Breast epithelium (tissue), 4 donors: ENCODE results near the gene GUCD1. TPM values are rescaled to one million over a fixed set of nuclear protein-coding genes. Genes with fewer than 3 reads are reported as not detected.
A peak's percentile ranks its signal among the peaks of the same experiment; 100 is the strongest.

Experiments
- DNase-seq, 2 donors: peaks; one replicate each; pipeline ENCODE4 v3.0.0-alpha.2; 2019; ENCODE audit warnings: low spot score in 2 of 2
- H3K27ac ChIP-seq, 2 donors: fragments of 200-600 bp; sonication (generic) in 1 of 2; one replicate each; pipeline ENCODE4 v1.5.1; 2016 to 2019; ENCODE audit warnings: mild to moderate bottlenecking in 1 of 2
- H3K27me3 ChIP-seq, 2 donors: fragments of 200-600 bp; sonication (generic) in 1 of 2; one replicate each; pipeline versions ENCODE4 v1.5.1 to v1.6.0; 2017 to 2019; ENCODE audit warnings: control low read depth in 1 of 2, mild to moderate bottlenecking in 1 of 2
- H3K36me3 ChIP-seq: fragments of 200-600 bp; one replicate; pipeline ENCODE4 v1.5.1; 2019
- H3K4me1 ChIP-seq, 2 donors: fragments of 200-600 bp; sonication (generic); one replicate each; pipeline ENCODE4 v1.5.1; 2016 to 2019; ENCODE audit warnings: control low read depth in 1 of 2
- H3K4me3 ChIP-seq, 3 donors: fragments of 200-600 bp; sonication (generic); 1 replicate in 2 of 3; 2 replicates in 1 of 3; pipeline ENCODE4 v1.5.1; 2016 to 2019; ENCODE audit warnings: mild to moderate bottlenecking in 3 of 3, moderate library complexity in 2 of 3
- H3K9me3 ChIP-seq, 2 donors: fragments of 200-600 bp; sonication (generic) in 1 of 2; one replicate each; pipeline ENCODE4 v1.5.1; 2016 to 2019; ENCODE audit warnings: control low read depth in 1 of 2
- CTCF ChIP-seq, 3 donors: fragments of 450-650 bp; IDR thresholded peaks; one replicate each; pipeline ENCODE4 v1.5.1; 2016 to 2017; ENCODE audit warnings: antibody characterized with exemption in 3 of 3, mild to moderate bottlenecking in 3 of 3, moderate library complexity in 3 of 3
- POLR2A ChIP-seq: fragments of 450-650 bp; IDR thresholded peaks from one replicate; pipeline ENCODE4 v1.6.1; 2016; ENCODE audit warnings: antibody characterized with exemption, mild to moderate bottlenecking, moderate library complexity
- POLR2AphosphoS5 ChIP-seq, 3 donors: sonication (generic); formaldehyde crosslinking; IDR thresholded peaks; one replicate each; pipeline ENCODE4 v1.6.1; 2017; ENCODE audit warnings: antibody characterized with exemption in 3 of 3
- intact Hi-C: fragments of 100-400 bp; cut with DNase I; formaldehyde crosslinking; loops from one replicate; pipeline ENCODE4 v1.15.1; 2023; ENCODE audit warnings: low total_unique reads
- total RNA-seq, 3 donors: library from RNA; depleted of rRNA; stranded (reverse); fragments of >200 nt; gene quantifications; one replicate each; pipeline ENCODE4 v1.1.0, GENCODE V29; 2016

GUCD1 gene
- total RNA-seq, 3 donors from 2014 or later, result 89.6 to 177 (median 91.4) TPM

- H3K9me3 ChIP-seq, result no peaks in the 10 kb centered on the region
- peaks cover 7% of the 10 kb centered on the region for H3K36me3 ChIP-seq
- H3K4me3 ChIP-seq, result no peak overlapping the region
- intact Hi-C loops, result no loop called here
- peaks cover 0 to 3% of the 10 kb centered on the region in 2 donors for H3K4me1 ChIP-seq
- H3K27me3 ChIP-seq, result no peaks in the 10 kb centered on the region
- no peak for TF ChIP-seq POLR2AphosphoS5 (IDR thresholded peaks at IDR 0.05)
- no peak for TF ChIP-seq POLR2A
- no peak for TF ChIP-seq CTCF (IDR thresholded peaks at IDR 0.05)
- DNase-seq, result no peak
- H3K27ac ChIP-seq, result peak overlapping the region in 1 of 2 donors; percentile 10
Measured at GRCh38 chr22:24564376-24565058, 9.6 kb upstream of the GUCD1 start.

- H3K36me3 ChIP-seq, result no peaks in the 10 kb centered on the region
- H3K4me3 ChIP-seq, result no peak overlapping the region
- TF ChIP-seq POLR2AphosphoS5 (IDR thresholded peaks at IDR 0.05) (no peak), POLR2A (no peak), CTCF (IDR thresholded peaks at IDR 0.05) (no peak)
- H3K27ac ChIP-seq, result no peak overlapping the region
- H3K9me3 ChIP-seq, result no peaks in the 10 kb centered on the region
- DNase-seq, result no peak
- no peaks in the 10 kb centered on the region for H3K27me3 ChIP-seq
- H3K4me1 ChIP-seq, result peaks cover 0 to 3% of the 10 kb centered on the region in 2 donors
- intact Hi-C loops, result no loop called here
Measured at GRCh38 chr22:24563246-24563645, 8.3 kb upstream of the GUCD1 start.

GRCh38 chr22:24559471-24559870, 4.5 kb upstream of the GUCD1 start:
- Histone ChIP-seq H3K36me3 (no peaks in the 10 kb centered on the region), H3K27me3 (no peaks in the 10 kb centered on the region), H3K4me1 (peaks cover 0 to 13% of the 10 kb centered on the region in 2 donors), H3K4me3 (no peak overlapping the region), H3K27ac (no peak overlapping the region), H3K9me3 (no peaks in the 10 kb centered on the region)
- TF ChIP-seq POLR2AphosphoS5 (IDR thresholded peaks at IDR 0.05) (no peak), CTCF (IDR thresholded peaks at IDR 0.05) (no peak), POLR2A (no peak)
- intact Hi-C loops, result no loop called here
- no peak for DNase-seq

- TF ChIP-seq POLR2A, result peak; percentile 13
- peak; percentile 86 to 92 (median 91) for TF ChIP-seq POLR2AphosphoS5 (IDR thresholded peaks at IDR 0.05)
- peak; percentile 43 to 68 (median 46) for TF ChIP-seq CTCF (IDR thresholded peaks at IDR 0.05)
- peak; percentile 100 for DNase-seq
- H3K4me1 ChIP-seq, result peaks cover 0 to 21% of the 10 kb centered on the region in 2 donors
- no peaks in the 10 kb centered on the region for H3K36me3 ChIP-seq
- H3K9me3 ChIP-seq, result no peaks in the 10 kb centered on the region
- peak within 1 kb of the TSS; percentile 77 to 99 (median 82) for H3K4me3 ChIP-seq
- peak within 1 kb of the TSS; percentile 99 to 100 for H3K27ac ChIP-seq
- no peaks in the 10 kb centered on the region for H3K27me3 ChIP-seq
- intact Hi-C loops, result no loop called here
Measured at GRCh38 chr22:24555165-24556039, 464 bp upstream of the GUCD1 start, which contains the start of gene SNRPD3. Gene SNRPD3, plus strand, starts transcription at chr22:24555999. Its CDS starts 1,676 bp downstream, at chr22:24557675.
